Smooth muscle cell (in vitro differentiated cells): Measurements from ENCODE around the gene ADPRS. TPM values are rescaled to one million over a fixed set of nuclear protein-coding genes. Genes with fewer than 3 reads are reported as not detected.

Source experiments
- DNase-seq: peaks from one replicate; lab custom pipeline; 2025; ENCODE audit not compliant: unreplicated experiment; lab: John Stamatoyannopoulos, UW
- H2AFZ ChIP-seq: fragments of 200-600 bp; sonication (generic); 2 replicates; pipeline ENCODE4 v1.6.0; 2016; ENCODE audit warnings: antibody characterized with exemption, low read depth, mild to moderate bottlenecking
- H3F3A ChIP-seq: fragments of 200-600 bp; sonication (generic); 2 replicates; pipeline ENCODE4 v1.6.0; 2017; ENCODE audit warnings: antibody characterized with exemption, low read depth
- H3K27ac ChIP-seq: fragments of 200-600 bp; sonication (generic); 2 replicates; pipeline ENCODE4 v1.5.1; 2016; ENCODE audit warnings: low read depth, mild to moderate bottlenecking
- H3K27me3 ChIP-seq: fragments of 200-600 bp; sonication (generic); 2 replicates; pipeline ENCODE4 v1.6.1; 2016; ENCODE audit warnings: low read depth, mild to moderate bottlenecking
- H3K36me3 ChIP-seq: fragments of 200-600 bp; sonication (generic); 2 replicates; pipeline ENCODE4 v1.5.1; 2016; ENCODE audit warnings: low read depth
- H3K4me1 ChIP-seq: fragments of 200-600 bp; sonication (generic); 2 replicates; pipeline ENCODE4 v1.5.1; 2016; ENCODE audit warnings: low read depth
- H3K4me2 ChIP-seq: fragments of 200-600 bp; sonication (generic); 2 replicates; pipeline ENCODE4 v1.6.0; 2016; ENCODE audit warnings: mild to moderate bottlenecking
- H3K4me3 ChIP-seq: fragments of 200-600 bp; sonication (generic); 2 replicates; pipeline ENCODE4 v1.5.1; 2016; ENCODE audit warnings: mild to moderate bottlenecking
- H3K79me2 ChIP-seq: fragments of 200-600 bp; sonication (generic); 2 replicates; pipeline ENCODE4 v1.6.0; 2016; ENCODE audit warnings: low read depth, mild to moderate bottlenecking
- H3K9ac ChIP-seq: fragments of 200-600 bp; sonication (generic); 2 replicates; pipeline ENCODE4 v1.6.0; 2016; ENCODE audit warnings: low read depth
- H3K9me3 ChIP-seq: fragments of 200-600 bp; sonication (generic); replicated peaks from 2 replicates; pipeline ENCODE4 v1.5.1; 2016; ENCODE audit warnings: low read depth
- H4K20me1 ChIP-seq: fragments of 200-600 bp; sonication (generic); 2 replicates; pipeline ENCODE4 v1.6.0; 2016; ENCODE audit warnings: low read depth
- CTCF ChIP-seq: fragments of 200-600 bp; sonication (generic); IDR thresholded peaks from 2 replicates; pipeline ENCODE4 v1.5.1; 2017; ENCODE audit warnings: borderline replicate concordance, mild to moderate bottlenecking, antibody characterized with exemption; ENCODE audit not compliant: insufficient read depth, poor library complexity, severe bottlenecking
- WGBS: methylation state at CpG from one replicate; pipeline ENCODE4 v1.1.7; 2016; ENCODE audit warnings: low lambda C conversion rate; 5-methylcytosine and 5-hydroxymethylcytosine counted together
- polyA plus RNA-seq: library from polyadenylated mRNA; unstranded; fragments of >200 nt; fragmentation: Nextera tagmentation; extraction: Ambion mirVana; gene quantifications from 2 replicates; pipeline ENCODE4 v1.2.1, GENCODE V29; 2016
- total RNA-seq: library from RNA; depleted of rRNA; stranded (reverse); fragments of >200 nt; gene quantifications from 2 replicates; pipeline ENCODE4 v1.2.3, GENCODE V29; 2014

ADPRS gene
- total and polyA plus RNA-seq, 2 experiments from 2014 or later: 31.0 to 38.8 TPM

DNA sequence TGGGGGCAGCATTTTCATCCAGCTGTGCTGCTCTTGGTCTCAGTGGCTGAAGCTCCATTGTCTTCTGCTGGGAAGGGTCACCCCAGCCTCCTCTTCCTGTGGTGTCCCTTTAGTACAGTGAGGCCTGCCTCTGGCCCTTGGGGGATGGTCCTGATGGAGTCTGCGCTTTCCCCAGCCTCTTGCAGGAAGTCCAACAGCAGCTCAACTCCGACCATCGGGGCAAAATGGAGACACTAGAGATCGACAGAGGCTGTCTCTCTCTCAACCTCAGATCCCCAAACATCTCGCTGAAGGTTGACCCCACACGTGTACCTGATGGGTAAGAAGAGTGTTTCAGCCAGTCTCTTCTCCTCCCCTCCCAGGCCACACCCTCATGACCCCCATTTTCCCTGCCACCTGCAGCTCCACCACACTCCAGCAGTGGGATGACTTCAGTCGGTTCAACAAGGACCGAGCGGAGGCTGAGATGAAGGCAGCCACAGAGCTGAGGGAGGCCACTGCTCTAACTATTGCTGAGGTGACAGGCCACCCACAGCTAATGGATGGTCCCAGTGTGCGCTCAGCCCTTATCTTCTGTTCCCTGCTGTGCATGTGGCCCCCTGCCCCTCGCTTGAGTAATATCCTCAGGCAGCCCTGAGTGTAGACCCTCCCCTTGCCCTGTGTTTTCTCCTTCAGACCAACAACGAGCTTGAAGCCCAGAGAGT lies 2.0 kb upstream of the ADPRS start:
- no peaks in the 10 kb centered on the region for H4K20me1 ChIP-seq
- H3K36me3 ChIP-seq: no peaks in the 10 kb centered on the region
- H3K4me1 ChIP-seq: peaks cover 30% of the 10 kb centered on the region
- no peak overlapping the region for H2AFZ ChIP-seq
- 89% methylated on average over 12 of the region's 12 CpGs for WGBS
- H3K27ac ChIP-seq: no peak overlapping the region
- no peaks in the 10 kb centered on the region for H3F3A ChIP-seq
- no peak overlapping the region for H3K9ac ChIP-seq
- H3K27me3 ChIP-seq: no peaks in the 10 kb centered on the region
- H3K9me3 ChIP-seq: no peaks in the 10 kb centered on the region
- H3K4me3 ChIP-seq: no peak overlapping the region
- peaks cover 20% of the 10 kb centered on the region for H3K79me2 ChIP-seq
- TF ChIP-seq CTCF: no peak
- no peak overlapping the region for H3K4me2 ChIP-seq
- DNase-seq: no peak

DNA sequence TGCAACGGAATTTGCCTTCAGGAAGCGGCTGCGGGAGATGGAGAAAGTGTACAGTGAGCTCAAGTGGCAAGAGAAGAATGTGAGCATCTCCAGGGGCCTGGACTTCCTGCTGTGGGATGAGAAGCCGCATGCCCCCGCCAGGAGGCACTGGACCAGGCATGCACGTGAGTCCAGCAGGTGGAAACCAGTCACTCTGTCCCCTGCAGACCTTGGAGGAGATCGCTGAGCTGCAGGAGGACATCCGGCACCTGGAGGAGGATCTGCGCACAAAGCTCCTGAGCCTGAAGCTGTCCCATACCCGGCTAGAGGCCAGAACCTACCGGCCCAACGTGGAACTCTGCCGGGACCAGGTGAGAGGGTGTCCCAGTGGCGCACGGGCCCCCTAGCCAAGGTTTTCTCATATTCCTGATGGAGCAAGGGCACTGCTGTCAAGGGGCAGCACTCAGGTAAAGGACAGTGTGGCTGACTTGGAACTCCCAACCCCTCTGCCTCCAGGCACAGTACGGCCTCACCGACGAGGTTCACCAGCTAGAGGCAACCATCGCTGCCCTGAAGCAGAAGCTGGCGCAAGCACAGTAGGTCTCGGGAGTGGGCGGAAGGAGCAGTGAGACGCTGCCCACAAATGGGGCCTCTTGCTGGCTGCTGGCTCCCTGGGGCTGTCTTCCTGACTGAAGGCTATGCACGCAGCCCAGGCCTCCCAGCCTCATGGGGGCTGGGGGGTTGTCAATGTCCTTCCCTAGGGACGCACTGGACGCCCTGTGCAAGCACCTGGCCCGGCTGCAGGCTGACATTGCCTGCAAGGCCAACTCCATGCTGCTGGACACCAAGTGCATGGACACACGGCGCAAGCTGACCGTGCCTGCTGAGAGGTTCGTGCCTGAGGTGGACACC lies 1.2 kb upstream of the ADPRS start:
- Histone ChIP-seq H3K36me3 (no peaks in the 10 kb centered on the region), H4K20me1 (no peaks in the 10 kb centered on the region), H3K79me2 (peaks cover 20% of the 10 kb centered on the region), H2AFZ (peak overlapping the region; percentile 91), H3K4me1 (peaks cover 30% of the 10 kb centered on the region), H3K27ac (no peak overlapping the region), H3K4me3 (no peak overlapping the region), H3F3A (no peaks in the 10 kb centered on the region), H3K9me3 (no peaks in the 10 kb centered on the region), H3K27me3 (no peaks in the 10 kb centered on the region), H3K4me2 (no peak overlapping the region), H3K9ac (no peak overlapping the region)
- no peak for DNase-seq
- TF ChIP-seq CTCF: no peak
- 94% methylated on average over 31 of the region's 31 CpGs for WGBS

- peak overlapping the region; percentile 91 for H2AFZ ChIP-seq
- H3K27me3 ChIP-seq: no peaks in the 10 kb centered on the region
- H4K20me1 ChIP-seq: no peaks in the 10 kb centered on the region
- peak overlapping the region; percentile 77 for H3K9ac ChIP-seq
- peak overlapping the region; percentile 94 for H3K4me3 ChIP-seq
- no peaks in the 10 kb centered on the region for H3K9me3 ChIP-seq
- TF ChIP-seq CTCF: no peak
- H3F3A ChIP-seq: no peaks in the 10 kb centered on the region
- no peaks in the 10 kb centered on the region for H3K36me3 ChIP-seq
- peaks cover 20% of the 10 kb centered on the region for H3K79me2 ChIP-seq
- no peak for DNase-seq
- H3K27ac ChIP-seq: no peak overlapping the region
- H3K4me1 ChIP-seq: peaks cover 30% of the 10 kb centered on the region
- H3K4me2 ChIP-seq: peak overlapping the region; percentile 92
- 65% methylated on average over 8 of the region's 8 CpGs for WGBS
Measured at GRCh38 chr1:36088265-36088576, 471 bp upstream of the ADPRS start.
